ENCODE measurements around the gene PHACTR4. TPM values are rescaled to one million over a fixed set of nuclear protein-coding genes. Genes with fewer than 3 reads are reported as not detected.
A peak's percentile ranks its signal among the peaks of the same experiment; 100 is the strongest.

PHACTR4 gene
- total and polyA plus RNA-seq, 2 of the 8 experiments (the other 6 are each of a cell fraction or from before 2014, with no cell fraction given): 23.7 to 57.8 TPM

GRCh38 chr1:28506907-28507246, 137.3 kb downstream of the PHACTR4 start:
- Histone ChIP-seq H2AFZ (ENCODE audit: low read length) (no peak overlapping the region), H2BK20ac (ENCODE audit: low read length) (no peak overlapping the region), H3K23me2 (ENCODE audit: low read depth, low read length) (peaks cover 10% of the 10 kb centered on the region), H2BK5ac (ENCODE audit: low read depth, low read length) (peak overlapping the region; percentile 94), H2BK12ac (ENCODE audit: low read depth, low read length) (no peak overlapping the region), H3K18ac (ENCODE audit: extremely low read depth, low read length) (peak overlapping the region; percentile 7), H3K4ac (replicated peaks; ENCODE audit: insufficient read length, low read depth, low read length) (no peak overlapping the region), H3K4me3 (ENCODE audit: extremely low read depth in 1 of 4, insufficient read depth in 2 of 4, low read depth in 3 of 4, low read length in 4 of 4) (peak overlapping the region; percentile 75 to 96 (median 90)), H2BK15ac (ENCODE audit: low read length) (no peak overlapping the region), H3K56ac (replicated peaks; ENCODE audit: insufficient read length, low read depth, low read length) (peak overlapping the region; percentile 81), H3K79me1 (ENCODE audit: low read depth, low read length) (no peaks in the 10 kb centered on the region; the same call in 1 of the 2 replicates), H3K27me3 (replicated peaks in 1 of 4; ENCODE audit: control insufficient read depth in 3 of 4, extremely low read depth in 1 of 4, insufficient read depth in 3 of 4, low read length in 3 of 4) (no peaks in the 10 kb centered on the region), H3K79me2 (ENCODE audit: control insufficient read depth in 1 of 2, insufficient read depth in 2 of 2, low read length in 2 of 2) (peaks cover 0 to 24% of the 10 kb centered on the region in 2 experiments; a peak in 2 of 4 replicates), H3K14ac (ENCODE audit: insufficient read length) (no peak overlapping the region), H4K8ac (ENCODE audit: extremely low read depth, insufficient read depth, low read length) (0 out of 2 replicates have a peak overlapping the region, but pooled peaks have one; percentile 41), H3K4me2 (ENCODE audit: insufficient read depth in 1 of 2, low read depth in 2 of 2, low read length in 2 of 2) (peak overlapping the region; percentile 92 to 94), H3K36me3 (ENCODE audit: control insufficient read depth in 2 of 4, insufficient read depth in 4 of 4, low read length in 3 of 4) (peaks cover 41 to 54% (median 45%) of the 10 kb centered on the region in 4 experiments), H4K20me1 (replicated peaks in 1 of 2; ENCODE audit: control insufficient read depth in 1 of 2, insufficient read depth in 2 of 2, low read length in 2 of 2) (peaks cover 7% of the 10 kb centered on the region in 2 experiments), H2BK120ac (replicated peaks; ENCODE audit: low read depth, low read length) (no peak overlapping the region), H2AK5ac (ENCODE audit: low read depth, low read length) (no peak overlapping the region), H3K23ac (ENCODE audit: insufficient read length) (peak overlapping the region; percentile 61), H4K5ac (ENCODE audit: insufficient read length, low read depth, low read length) (peak overlapping the region; percentile 99), H3K9me3 (ENCODE audit: insufficient read depth in 2 of 2, low read depth in 1 of 2, low read length in 1 of 2) (no peaks in the 10 kb centered on the region), H3K27ac (ENCODE audit: low read depth, low read length) (peak overlapping the region; percentile 95), H3K4me1 (replicated peaks in 1 of 4; ENCODE audit: control insufficient read depth in 3 of 4, insufficient read depth in 4 of 4, low read length in 3 of 4) (peaks cover 5 to 17% (median 9%) of the 10 kb centered on the region in 4 experiments; a peak in 5 of 7 replicates), H3K9ac (replicated peaks in 1 of 4; ENCODE audit: extremely low read depth in 1 of 4, low read depth in 3 of 4, low read length in 3 of 4) (peak overlapping the region; percentile 87 to 100 (median 98)), H4K91ac (replicated peaks; ENCODE audit: insufficient read length, low read length) (no peak overlapping the region)
- DNase-seq (ENCODE audit: low read depth in 1 of 2, low spot score in 2 of 2) (no peak), FAIRE-seq (no peak)
- 1% methylated on average over 14 of the region's 14 CpGs; no CpG with 5 or more reads in 1 of the 2 experiments for WGBS, 2 experiments (ENCODE audit: extremely low coverage in 1 of 2, insufficient coverage in 1 of 2, insufficient read length in 1 of 2, insufficient replicate concordance in 2 of 2, low coverage in 1 of 2, low lambda C conversion rate in 2 of 2, missing lambda C conversion rate in 1 of 2)
- POLR2A ChIA-PET (ENCODE audit: partially characterized antibody): interaction anchor here (0.6 to 31.3 kb wide), 34 partner anchors 7 to 359 kb away, joined by 3 to 660 read pairs (median 10); partner anchors contain the start of genes ATP5IF1, GMEB1, MED18 and PHACTR4
- CTCF ChIA-PET (ENCODE audit: partially characterized antibody): no interaction called here
- no peak for TF ChIP-seq RXRA (IDR thresholded peaks at IDR 0.05; ENCODE audit: insufficient read depth, low read depth, low read length)
- no peak for TF ChIP-seq NANOG (IDR thresholded peaks at IDR 0.05; ENCODE audit: insufficient read depth, low read depth, low read length, poor library complexity, severe bottlenecking)
- TF ChIP-seq ASH2L (IDR thresholded peaks at IDR 0.05; ENCODE audit: low read length): no peak
- TF ChIP-seq USF2 (IDR thresholded peaks at IDR 0.05; ENCODE audit: low read length): no peak

Data from H1 (cell line).